ENCODE data around the gene MBNL2.

Gene MBNL2

GRCh38 chr13:97267418-97268059, 45.4 kb downstream of the MBNL2 start:
- DNase-seq (ENCODE audit: insufficient read length) (no peak), FAIRE-seq (no peak)
- TF ChIP-seq POLR2AphosphoS5 (IDR thresholded peaks at IDR 0.05; ENCODE audit: low read depth, low read length), result no peak
- TF ChIP-seq POLR2A (IDR thresholded peaks at IDR 0.05; ENCODE audit: low read depth, low read length), result no peak
- TF ChIP-seq TAF1 (IDR thresholded peaks at IDR 0.05; ENCODE audit: borderline replicate concordance, low read depth, low read length), result no peak

DNA sequence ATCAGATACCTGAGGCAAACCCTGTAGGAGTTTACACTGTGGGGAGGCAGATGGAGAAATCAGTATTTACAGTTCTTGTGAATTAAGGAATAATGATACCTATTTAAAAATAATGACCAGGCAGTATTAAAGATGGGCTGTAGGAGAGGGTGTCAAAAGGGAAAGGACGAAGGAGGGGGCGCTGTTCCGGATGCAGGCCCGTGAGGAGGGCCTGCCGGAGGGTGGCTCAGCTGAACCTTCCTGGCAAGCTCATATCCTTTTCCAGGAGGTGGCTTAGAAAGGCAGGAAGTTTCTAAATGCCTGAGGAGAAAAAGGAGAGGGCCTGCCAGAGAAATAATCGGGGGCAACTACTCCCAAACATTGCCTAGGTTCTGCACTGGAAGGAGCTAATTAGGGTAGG, 46.6 kb downstream of the MBNL2 start:
- no peak for DNase-seq (ENCODE audit: insufficient read length)
- no peak for TF ChIP-seq POLR2A (IDR thresholded peaks at IDR 0.05; ENCODE audit: low read depth, low read length)

DNA sequence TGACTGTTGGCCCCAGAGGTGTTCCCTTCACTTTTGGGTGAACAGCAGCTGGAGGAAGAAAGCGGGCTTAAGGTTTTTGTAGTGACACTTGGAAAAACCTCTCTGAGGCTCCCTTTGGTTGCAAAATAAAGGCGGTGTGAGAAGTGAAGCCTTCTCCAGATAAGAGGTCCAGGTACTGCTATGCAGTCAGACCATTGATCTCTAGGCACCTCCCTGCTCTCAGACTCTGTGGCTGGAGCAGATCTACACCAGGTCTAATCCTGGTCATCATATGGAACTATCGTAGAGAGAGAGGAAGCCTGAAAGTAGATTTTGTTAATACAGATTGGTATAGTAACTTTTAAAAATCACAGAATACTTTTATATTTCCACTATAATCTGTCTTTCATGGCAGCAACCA, 47.5 kb downstream of the MBNL2 start:
- FAIRE-seq, result no peak
- TF ChIP-seq POLR2AphosphoS5 (IDR thresholded peaks at IDR 0.05; ENCODE audit: low read depth, low read length) (no peak), TAF1 (IDR thresholded peaks at IDR 0.05; ENCODE audit: borderline replicate concordance, low read depth, low read length) (no peak), POLR2A (IDR thresholded peaks at IDR 0.05; ENCODE audit: low read depth, low read length) (no peak)
- DNase-seq (ENCODE audit: insufficient read length), result no peak

More for the DNA sequence above, 46.6 kb downstream of the MBNL2 start:
- FAIRE-seq, result no peak

DNA sequence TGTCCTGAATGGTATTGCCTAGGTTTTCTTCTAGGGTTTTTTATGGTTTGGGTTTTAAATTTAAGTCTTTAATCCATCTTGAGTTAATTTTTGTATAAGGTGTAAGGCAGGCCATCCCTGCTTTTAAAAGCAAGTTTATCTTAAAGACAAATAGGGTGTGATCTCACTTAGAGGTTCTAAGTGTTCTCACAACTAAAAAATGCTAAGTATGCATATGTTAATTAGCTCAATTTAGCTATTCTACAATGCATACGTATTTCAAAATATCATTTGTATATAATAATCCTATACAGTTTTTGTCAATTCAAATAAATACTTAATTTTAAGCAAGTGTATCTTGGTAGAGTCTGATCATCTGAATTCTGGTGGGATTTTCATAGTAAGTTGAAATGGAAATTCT, 50.4 kb downstream of the MBNL2 start:
- no peak for DNase-seq (ENCODE audit: insufficient read length)
- TF ChIP-seq TAF1 (IDR thresholded peaks at IDR 0.05; ENCODE audit: borderline replicate concordance, low read depth, low read length) (no peak), POLR2AphosphoS5 (IDR thresholded peaks at IDR 0.05; ENCODE audit: low read depth, low read length) (no peak), POLR2A (IDR thresholded peaks at IDR 0.05; ENCODE audit: low read depth, low read length) (no peak)
- no peak for FAIRE-seq

GRCh38 chr13:97273341-97273831, 51.3 kb downstream of the MBNL2 start:
- FAIRE-seq (no peak), DNase-seq (ENCODE audit: insufficient read length) (no peak)
- no peak for TF ChIP-seq TAF1 (IDR thresholded peaks at IDR 0.05; ENCODE audit: borderline replicate concordance, low read depth, low read length)
- no peak for TF ChIP-seq POLR2AphosphoS5 (IDR thresholded peaks at IDR 0.05; ENCODE audit: low read depth, low read length)
- no peak for TF ChIP-seq POLR2A (IDR thresholded peaks at IDR 0.05; ENCODE audit: low read depth, low read length)

- FAIRE-seq, result peak; percentile 24
- DNase-seq (ENCODE audit: insufficient read length), result no peak
- TF ChIP-seq POLR2A (IDR thresholded peaks at IDR 0.05; ENCODE audit: low read depth, low read length) (no peak), TAF1 (IDR thresholded peaks at IDR 0.05; ENCODE audit: borderline replicate concordance, low read depth, low read length) (no peak), POLR2AphosphoS5 (IDR thresholded peaks at IDR 0.05; ENCODE audit: low read depth, low read length) (no peak)
These were observed 52.9 kb downstream of the MBNL2 start for GRCh38 chr13:97274829-97275649.

DNA sequence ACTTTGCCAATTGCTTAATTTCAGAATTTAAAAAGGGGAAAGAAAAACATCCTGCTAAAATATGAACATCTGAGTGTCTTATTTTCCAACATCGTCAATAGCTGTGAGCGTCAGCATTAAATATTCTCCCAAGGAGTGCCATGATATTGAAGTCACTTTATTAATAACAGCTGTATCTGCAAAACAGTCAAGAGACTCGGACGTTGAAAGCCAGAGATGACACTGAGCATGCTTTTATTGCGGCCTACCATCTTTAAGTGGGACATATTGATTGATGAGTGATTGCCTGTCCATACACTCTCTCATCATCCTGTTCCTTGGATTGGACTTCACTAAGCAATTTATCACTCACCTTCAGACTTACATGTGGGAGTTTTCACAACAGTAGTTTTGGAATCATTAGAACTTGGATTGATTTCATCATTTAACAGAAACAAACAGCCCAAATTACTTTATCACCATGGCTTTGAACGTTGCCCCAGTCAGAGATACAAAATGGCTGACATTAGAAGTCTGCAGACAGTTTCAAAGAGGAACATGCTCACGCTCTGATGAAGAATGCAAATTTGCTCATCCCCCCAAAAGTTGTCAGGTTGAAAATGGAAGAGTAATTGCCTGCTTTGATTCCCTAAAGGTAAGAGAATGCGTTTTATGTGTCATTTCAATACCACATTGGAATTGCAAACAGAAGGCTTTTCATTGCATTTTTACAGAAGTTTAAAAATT, 53.8 kb downstream of the MBNL2 start:
- TF ChIP-seq TAF1 (IDR thresholded peaks at IDR 0.05; ENCODE audit: borderline replicate concordance, low read depth, low read length) (no peak), POLR2AphosphoS5 (IDR thresholded peaks at IDR 0.05; ENCODE audit: low read depth, low read length) (no peak), POLR2A (IDR thresholded peaks at IDR 0.05; ENCODE audit: low read depth, low read length) (no peak)
- DNase-seq (ENCODE audit: insufficient read length), result no peak
- FAIRE-seq, result peak; percentile 74

DNA sequence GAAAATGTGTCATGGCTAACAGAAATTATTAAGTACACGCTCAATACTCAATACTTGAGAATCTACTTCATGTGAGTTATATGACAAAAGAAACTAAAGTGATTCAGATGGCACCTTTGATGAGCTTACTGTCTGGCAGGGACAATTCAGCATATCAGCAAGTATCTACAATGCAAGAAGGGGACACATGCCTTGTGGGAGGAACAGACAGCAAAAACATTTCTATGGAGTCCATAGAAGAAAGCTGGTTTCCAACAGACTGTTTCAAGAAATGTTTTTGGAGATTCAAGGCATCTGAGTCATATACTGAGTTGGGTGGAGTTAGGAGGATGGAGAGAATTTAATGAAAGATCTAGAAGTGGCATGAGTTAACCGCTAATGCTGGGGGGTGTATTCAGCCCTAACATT, 54.7 kb downstream of the MBNL2 start:
- DNase-seq (ENCODE audit: insufficient read length), result no peak
- FAIRE-seq, result peak; percentile 17
- TF ChIP-seq POLR2A (IDR thresholded peaks at IDR 0.05; ENCODE audit: low read depth, low read length) (no peak), POLR2AphosphoS5 (IDR thresholded peaks at IDR 0.05; ENCODE audit: low read depth, low read length) (no peak), TAF1 (IDR thresholded peaks at IDR 0.05; ENCODE audit: borderline replicate concordance, low read depth, low read length) (no peak)

DNA sequence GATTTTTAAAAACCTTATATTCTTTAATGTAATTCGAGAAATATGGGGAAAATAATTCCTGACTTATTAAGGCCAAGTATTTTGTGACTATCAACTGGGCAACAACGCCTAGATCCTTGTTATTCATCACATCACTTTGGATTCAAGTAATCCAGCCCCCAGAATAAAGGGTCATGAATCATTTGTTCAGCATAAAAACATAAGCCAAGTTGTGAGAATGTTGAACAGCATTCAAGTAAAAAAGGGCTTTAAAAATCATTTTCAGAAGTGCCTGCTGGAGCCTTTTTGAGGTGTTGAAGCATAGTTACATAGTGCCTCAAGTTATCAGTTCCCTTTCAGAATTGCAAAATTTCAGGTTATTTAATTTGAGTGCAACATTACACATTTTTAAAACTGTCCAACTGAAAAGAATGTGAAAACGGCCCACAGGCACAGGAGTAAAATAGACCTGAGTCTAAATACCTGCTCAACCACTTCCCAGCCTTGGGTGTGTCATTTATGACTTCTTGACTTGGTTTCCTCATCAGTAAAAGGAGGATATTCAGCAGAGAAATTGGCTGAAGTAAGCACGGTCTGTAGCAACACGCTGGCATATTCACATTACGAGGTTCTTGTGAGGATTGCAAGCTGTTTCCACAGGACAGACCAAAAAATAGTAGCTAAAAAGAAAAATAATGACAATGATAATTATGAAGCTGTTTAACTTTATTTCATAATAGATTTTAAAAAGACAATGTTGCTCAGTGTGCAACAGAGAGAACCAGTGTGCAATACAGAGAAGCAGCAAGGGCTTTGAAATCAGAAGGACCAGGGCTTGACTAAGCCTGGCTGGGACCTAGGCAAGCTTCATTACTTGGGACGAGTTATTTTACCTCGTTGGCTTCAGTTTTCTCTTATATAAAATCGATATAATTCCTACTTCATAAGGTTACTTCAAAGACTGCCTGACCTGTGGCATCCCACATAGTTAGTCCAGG, 56.6 kb downstream of the MBNL2 start:
- TF ChIP-seq TAF1 (IDR thresholded peaks at IDR 0.05; ENCODE audit: borderline replicate concordance, low read depth, low read length) (no peak), POLR2A (IDR thresholded peaks at IDR 0.05; ENCODE audit: low read depth, low read length) (no peak), POLR2AphosphoS5 (IDR thresholded peaks at IDR 0.05; ENCODE audit: low read depth, low read length) (no peak)
- FAIRE-seq (no peak), DNase-seq (ENCODE audit: insufficient read length) (no peak)

GRCh38 chr13:97279913-97280312, 57.8 kb downstream of the MBNL2 start:
- peak; percentile 70 for FAIRE-seq

DNA sequence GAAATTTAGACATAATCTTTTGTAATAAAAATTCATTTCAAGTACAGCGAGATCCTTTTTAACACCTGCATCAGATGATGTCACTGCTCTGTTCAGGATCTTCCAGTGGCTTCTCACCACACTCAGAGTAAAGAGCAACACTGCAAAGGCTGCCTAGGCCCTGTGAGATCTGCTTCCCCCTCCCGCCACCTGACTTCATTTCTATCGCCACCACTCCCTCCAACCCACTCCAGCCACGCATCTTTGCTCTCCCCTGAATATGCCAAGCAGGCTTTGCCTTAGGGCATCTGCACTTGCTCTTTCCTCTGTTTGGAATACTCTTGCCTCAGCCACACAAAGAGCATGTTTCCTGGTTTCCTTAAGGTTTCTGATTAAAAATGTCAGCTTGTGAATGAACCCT, 58.3 kb downstream of the MBNL2 start:
- DNase-seq (ENCODE audit: insufficient read length), result no peak
- peak; percentile 60 for FAIRE-seq
- no peak for TF ChIP-seq POLR2AphosphoS5 (IDR thresholded peaks at IDR 0.05; ENCODE audit: low read depth, low read length)
- no peak for TF ChIP-seq POLR2A (IDR thresholded peaks at IDR 0.05; ENCODE audit: low read depth, low read length)

More at GRCh38 chr13:97279913-97280312, 57.8 kb downstream of the MBNL2 start:
- no peak for TF ChIP-seq TAF1 (IDR thresholded peaks at IDR 0.05; ENCODE audit: borderline replicate concordance, low read depth, low read length)
- no peak for DNase-seq (ENCODE audit: insufficient read length)
